Right atrium auricular region (tissue), 2 donors: Measurements from ENCODE around the gene GET3. TPM values are rescaled to one million over a fixed set of nuclear protein-coding genes. Genes with fewer than 3 reads are reported as not detected.

Source experiments
- DNase-seq: peaks from one replicate; pipeline ENCODE4 v3.0.0-alpha.2; 2019; ENCODE audit warnings: low spot score
- H3K27ac ChIP-seq, 2 donors: fragments of 200-600 bp; sonication (generic); 1 replicate in 1 of 2; 2 replicates in 1 of 2; pipeline ENCODE4 v1.5.1; 2016 to 2019
- H3K27me3 ChIP-seq, 2 donors: fragments of 200-600 bp; sonication (generic); one replicate each; pipeline versions ENCODE4 v1.5.1 to v1.6.0; 2017 to 2019
- H3K36me3 ChIP-seq: fragments of 200-600 bp; sonication (generic); one replicate; pipeline ENCODE4 v1.5.1; 2016
- H3K4me1 ChIP-seq, 2 donors: fragments of 200-600 bp; sonication (generic); one replicate each; pipeline versions ENCODE4 v1.5.1 to v1.6.0; 2017 to 2019
- H3K4me3 ChIP-seq, 2 donors: fragments of 200-600 bp; sonication (generic); 1 replicate in 1 of 2; 2 replicates in 1 of 2; pipeline ENCODE4 v1.5.1; 2017 to 2019; ENCODE audit warnings: mild to moderate bottlenecking in 1 of 2, moderate library complexity in 1 of 2
- H3K9me3 ChIP-seq, 2 donors: fragments of 200-600 bp; sonication (generic); one replicate each; pipeline ENCODE4 v1.5.1; 2019
- CTCF ChIP-seq, 2 donors: fragments of 200-600 bp; sonication (generic); IDR thresholded peaks; one replicate each; pipeline ENCODE4 v1.5.1; 2019; ENCODE audit warnings: antibody characterized with exemption in 2 of 2
- total RNA-seq, 2 donors: library from RNA; depleted of rRNA; stranded (reverse); fragments of >200 nt; gene quantifications; one replicate each; pipeline ENCODE4 v1.1.0, GENCODE V29; 2016

The GET3 gene
- total RNA-seq, 2 donors from 2014 or later: 44.6 to 55.1 TPM

- H3K4me3 ChIP-seq: no peak overlapping the region
- no peak for DNase-seq
- H3K27me3 ChIP-seq: no peaks in the 10 kb centered on the region
These were observed 13.6 kb downstream of the GET3 start for GRCh38 chr19:12750851-12751250.

GRCh38 chr19:12751635-12752034 is 14.3 kb downstream of the GET3 start, which contains the start of gene BEST2:
BEST2 (plus strand) TSS chr19:12751791; CDS start chr19:12752593, 802 bp downstream.
- H3K4me3 ChIP-seq: no peak within 1 kb of the TSS
- H3K9me3 ChIP-seq: no peaks in the 10 kb centered on the region
- H3K4me1 ChIP-seq: no peaks in the 10 kb centered on the region
- peaks cover 16% of the 10 kb centered on the region for H3K36me3 ChIP-seq
- no peaks in the 10 kb centered on the region for H3K27me3 ChIP-seq
- DNase-seq: no peak
- no peak for TF ChIP-seq CTCF (IDR thresholded peaks at IDR 0.05)
- no peak within 1 kb of the TSS for H3K27ac ChIP-seq

More at GRCh38 chr19:12750851-12751250, 13.6 kb downstream of the GET3 start:
- Histone ChIP-seq H3K36me3 (peaks cover 23% of the 10 kb centered on the region), H3K9me3 (no peaks in the 10 kb centered on the region), H3K4me1 (no peaks in the 10 kb centered on the region), H3K27ac (no peak overlapping the region)
- no peak for TF ChIP-seq CTCF (IDR thresholded peaks at IDR 0.05)

GRCh38 chr19:12752056-12752781 is 14.9 kb downstream of the GET3 start:
- H3K36me3 ChIP-seq: peaks cover 10% of the 10 kb centered on the region
- no peaks in the 10 kb centered on the region for H3K9me3 ChIP-seq
- no peak overlapping the region for H3K27ac ChIP-seq
- H3K27me3 ChIP-seq: no peaks in the 10 kb centered on the region
- TF ChIP-seq CTCF (IDR thresholded peaks at IDR 0.05): no peak
- DNase-seq: no peak
- H3K4me1 ChIP-seq: peaks cover 0 to 2% of the 10 kb centered on the region in 2 donors
- no peak overlapping the region for H3K4me3 ChIP-seq

GRCh38 chr19:12754465-12755196 is 17.3 kb downstream of the GET3 start:
- no peak for TF ChIP-seq CTCF (IDR thresholded peaks at IDR 0.05)
- Histone ChIP-seq H3K4me1 (peaks cover 0 to 10% of the 10 kb centered on the region in 2 donors), H3K36me3 (no peaks in the 10 kb centered on the region), H3K27me3 (no peaks in the 10 kb centered on the region), H3K27ac (no peak overlapping the region), H3K4me3 (no peak overlapping the region), H3K9me3 (no peaks in the 10 kb centered on the region)
- no peak for DNase-seq

GRCh38 chr19:12756150-12756883 is 19.0 kb downstream of the GET3 start:
- Histone ChIP-seq H3K36me3 (no peaks in the 10 kb centered on the region), H3K4me3 (no peak overlapping the region), H3K27ac (no peak overlapping the region), H3K27me3 (no peaks in the 10 kb centered on the region), H3K4me1 (peaks cover 0 to 10% of the 10 kb centered on the region in 2 donors), H3K9me3 (no peaks in the 10 kb centered on the region)
- TF ChIP-seq CTCF (IDR thresholded peaks at IDR 0.05): no peak
- no peak for DNase-seq
